AG09309 (cell line): ENCODE results near the gene GCNT1.
"Not testable (repeated sequence)": the region's sequence is repeated elsewhere in the genome, so short reads cannot be mapped to it uniquely, and the experiment has no call there.

Experiments used
- DNase-seq: peaks from one replicate; pipeline ENCODE4 v3.0.0-alpha.2; 2010; ENCODE audit warnings: low read depth
- H3K4me3 ChIP-seq: 2 replicates; pipeline ENCODE4 v1.5.1; 2011; ENCODE audit warnings: mild to moderate bottlenecking, low read depth, low read length, moderate library complexity; ENCODE audit not compliant: control insufficient read depth
- TF ChIP-seq, protein P1 (sequence below): IDR thresholded peaks from 2 replicates; pipeline ENCODE4 v1.5.1; 2011; ENCODE audit warnings: mild to moderate bottlenecking, low read depth, low read length, inconsistent platforms; ENCODE audit not compliant: insufficient read depth, control insufficient read depth; ENCODE audit errors: missing control alignments

The GCNT1 gene

GRCh38 chr9:76516350-76516749, 57.4 kb downstream of the GCNT1 start:
- no peak overlapping the region for H3K4me3 ChIP-seq
- DNase-seq, result no peak
- TF ChIP-seq, protein P1, sequence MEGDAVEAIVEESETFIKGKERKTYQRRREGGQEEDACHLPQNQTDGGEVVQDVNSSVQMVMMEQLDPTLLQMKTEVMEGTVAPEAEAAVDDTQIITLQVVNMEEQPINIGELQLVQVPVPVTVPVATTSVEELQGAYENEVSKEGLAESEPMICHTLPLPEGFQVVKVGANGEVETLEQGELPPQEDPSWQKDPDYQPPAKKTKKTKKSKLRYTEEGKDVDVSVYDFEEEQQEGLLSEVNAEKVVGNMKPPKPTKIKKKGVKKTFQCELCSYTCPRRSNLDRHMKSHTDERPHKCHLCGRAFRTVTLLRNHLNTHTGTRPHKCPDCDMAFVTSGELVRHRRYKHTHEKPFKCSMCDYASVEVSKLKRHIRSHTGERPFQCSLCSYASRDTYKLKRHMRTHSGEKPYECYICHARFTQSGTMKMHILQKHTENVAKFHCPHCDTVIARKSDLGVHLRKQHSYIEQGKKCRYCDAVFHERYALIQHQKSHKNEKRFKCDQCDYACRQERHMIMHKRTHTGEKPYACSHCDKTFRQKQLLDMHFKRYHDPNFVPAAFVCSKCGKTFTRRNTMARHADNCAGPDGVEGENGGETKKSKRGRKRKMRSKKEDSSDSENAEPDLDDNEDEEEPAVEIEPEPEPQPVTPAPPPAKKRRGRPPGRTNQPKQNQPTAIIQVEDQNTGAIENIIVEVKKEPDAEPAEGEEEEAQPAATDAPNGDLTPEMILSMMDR, result no peak

GRCh38 chr9:76516871-76517270, 57.9 kb downstream of the GCNT1 start:
- DNase-seq, result no peak
- TF ChIP-seq, protein P1, result no peak
- H3K4me3 ChIP-seq, result no peak overlapping the region

DNA sequence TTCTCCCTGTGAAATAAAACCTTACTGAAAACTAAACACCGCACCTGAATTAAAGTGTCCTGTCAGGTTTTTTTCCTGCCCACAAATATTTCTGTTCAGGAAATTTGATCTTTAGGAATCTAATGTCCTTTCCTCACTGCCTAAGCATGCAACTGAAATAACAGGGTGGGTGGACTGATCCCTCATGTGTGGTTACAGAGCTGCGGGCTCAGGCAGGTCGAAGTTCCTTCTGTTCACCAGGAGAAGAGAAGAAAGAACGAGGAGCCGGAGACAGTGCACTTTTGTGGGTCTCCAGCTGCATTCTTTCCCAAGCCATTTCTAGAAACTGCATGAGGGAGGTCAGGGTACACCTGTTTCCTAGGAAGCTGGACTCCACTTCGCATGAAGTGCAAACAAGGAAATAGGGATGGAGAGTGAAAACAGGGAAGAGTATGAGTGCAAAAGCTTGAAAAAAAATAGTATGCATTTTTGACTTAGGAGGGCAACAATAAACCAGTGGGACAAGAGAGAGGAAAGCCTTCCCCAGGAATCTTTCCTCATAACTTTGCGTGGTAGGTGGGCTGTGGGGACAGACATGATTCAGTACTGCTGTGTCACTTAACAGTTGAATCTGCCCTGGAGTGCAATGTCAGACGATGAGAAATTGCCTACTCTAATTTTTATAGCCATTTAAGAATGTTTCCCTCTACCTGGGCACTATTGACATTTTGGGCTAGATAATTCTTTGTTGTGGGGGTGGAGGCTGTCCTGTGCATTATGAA, 60.3 kb downstream of the GCNT1 start:
- TF ChIP-seq, protein P1, result no peak
- H3K4me3 ChIP-seq, result no peak overlapping the region
- no peak for DNase-seq

DNA sequence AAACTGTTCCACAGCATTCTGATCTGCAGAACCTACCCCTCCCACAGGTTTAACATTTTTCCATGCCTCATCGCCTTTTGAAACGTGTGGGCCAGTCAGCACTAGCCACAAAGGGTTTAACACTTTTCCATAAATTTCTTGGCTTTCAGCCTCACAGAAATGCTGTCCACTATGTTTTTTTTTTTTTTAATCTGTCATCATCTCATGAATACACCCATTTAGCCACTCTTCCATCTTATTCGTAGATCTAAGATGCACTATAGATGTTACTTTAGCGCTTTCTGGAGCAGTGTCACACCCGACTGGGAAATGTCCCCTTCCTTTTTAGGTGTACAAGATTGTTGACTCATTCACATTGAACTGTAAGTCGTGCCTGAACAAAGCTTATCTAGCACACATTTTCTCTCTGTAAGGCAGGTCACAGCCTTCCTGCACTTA, 62.3 kb downstream of the GCNT1 start:
- TF ChIP-seq, protein P1, result no peak
- no peak overlapping the region for H3K4me3 ChIP-seq
- no peak for DNase-seq

- TF ChIP-seq, protein P1, result no peak
- no peak for DNase-seq
- no peak overlapping the region for H3K4me3 ChIP-seq
Measured at GRCh38 chr9:76521906-76522305, 62.9 kb downstream of the GCNT1 start.

DNA sequence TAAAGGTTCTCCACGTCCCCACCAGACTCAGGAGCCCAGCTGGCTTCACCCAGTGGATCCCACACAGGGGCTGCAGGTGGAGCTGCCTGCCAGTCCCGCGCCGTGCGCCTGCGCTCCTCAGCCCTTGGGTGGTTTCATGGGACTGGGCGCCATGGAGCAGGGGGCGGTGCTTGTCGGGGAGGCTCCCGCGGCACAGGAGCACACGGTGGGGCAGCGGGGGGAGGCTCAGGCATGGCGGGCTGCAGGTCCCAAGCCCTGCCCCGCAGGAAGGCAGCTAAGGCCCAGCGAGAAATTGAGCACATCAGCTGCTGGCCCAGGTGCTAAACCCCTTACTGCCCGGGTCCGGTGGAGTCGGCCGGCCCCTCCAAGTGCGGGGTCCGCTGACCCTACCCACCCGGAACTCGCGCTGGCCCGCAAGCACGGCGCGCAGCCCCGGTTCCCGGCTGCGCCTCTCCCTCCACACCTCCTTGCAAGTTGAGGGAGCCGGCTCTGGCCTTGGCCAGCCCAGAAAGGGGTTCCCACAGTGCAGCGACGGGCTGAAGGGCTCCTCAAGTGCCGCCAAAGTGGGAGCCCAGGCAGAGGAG, 64.7 kb downstream of the GCNT1 start:
- DNase-seq, result not testable (repeated sequence)

GRCh38 chr9:76525196-76525595, 66.2 kb downstream of the GCNT1 start:
- no peak for DNase-seq
- TF ChIP-seq, protein P1, result no peak

More for the DNA sequence above, 64.7 kb downstream of the GCNT1 start:
- H3K4me3 ChIP-seq, result not testable (repeated sequence)

More at GRCh38 chr9:76525196-76525595, 66.2 kb downstream of the GCNT1 start:
- no peak overlapping the region for H3K4me3 ChIP-seq
